GM12875 (cell line): ENCODE data around the gene PTPRQ.

Source experiments
- H3K4me3 ChIP-seq: one replicate; pipeline ENCODE4 v1.5.1; 2011; ENCODE audit warnings: low read depth, low read length, control low read depth
- TF ChIP-seq, protein P1 (sequence below): IDR thresholded peaks from 2 replicates; pipeline ENCODE4 v1.5.1; 2011; ENCODE audit warnings: low read depth, mild to moderate bottlenecking, control low read depth, inconsistent platforms, low read length, moderate library complexity, borderline replicate concordance; ENCODE audit not compliant: insufficient read depth

The PTPRQ gene

DNA sequence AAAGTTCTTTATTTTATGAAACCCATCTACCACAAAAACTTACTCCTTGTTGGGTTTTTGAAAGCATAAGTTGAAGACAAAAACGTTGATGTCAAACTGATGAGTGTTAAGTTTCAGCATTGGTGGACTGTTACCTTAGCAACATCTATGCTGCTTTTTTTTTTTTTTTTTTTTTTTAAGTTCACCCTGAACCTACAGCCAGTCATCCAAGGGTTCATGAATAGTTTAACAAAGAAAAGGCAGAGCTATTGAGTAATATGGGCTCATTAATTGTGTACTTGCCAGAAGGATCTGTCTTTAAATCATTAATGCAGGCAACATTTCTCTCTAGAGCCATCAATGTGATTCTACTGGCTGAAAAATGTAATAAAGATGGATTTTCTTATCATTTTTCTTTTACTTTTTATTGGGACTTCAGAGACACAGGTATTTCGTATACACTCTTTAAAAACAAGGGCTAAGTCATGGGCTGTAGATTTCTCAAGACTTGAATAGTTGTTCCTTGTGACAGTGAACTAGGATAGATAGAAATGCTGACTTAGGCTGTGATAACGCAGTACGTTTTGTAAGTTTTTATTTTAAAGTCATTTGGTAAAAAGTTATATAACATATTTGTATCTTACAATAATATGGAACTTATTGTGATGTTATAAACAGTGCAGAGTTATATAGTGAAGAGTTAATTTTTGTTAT lies at the start of gene PTPRQ:
PTPRQ (plus strand) TSS at position 262 of the 693 bp plus-strand sequence; CDS start at position 373, 111 bp downstream.
- H3K4me3 ChIP-seq: no peak within 1 kb of the TSS
- TF ChIP-seq, protein P1, sequence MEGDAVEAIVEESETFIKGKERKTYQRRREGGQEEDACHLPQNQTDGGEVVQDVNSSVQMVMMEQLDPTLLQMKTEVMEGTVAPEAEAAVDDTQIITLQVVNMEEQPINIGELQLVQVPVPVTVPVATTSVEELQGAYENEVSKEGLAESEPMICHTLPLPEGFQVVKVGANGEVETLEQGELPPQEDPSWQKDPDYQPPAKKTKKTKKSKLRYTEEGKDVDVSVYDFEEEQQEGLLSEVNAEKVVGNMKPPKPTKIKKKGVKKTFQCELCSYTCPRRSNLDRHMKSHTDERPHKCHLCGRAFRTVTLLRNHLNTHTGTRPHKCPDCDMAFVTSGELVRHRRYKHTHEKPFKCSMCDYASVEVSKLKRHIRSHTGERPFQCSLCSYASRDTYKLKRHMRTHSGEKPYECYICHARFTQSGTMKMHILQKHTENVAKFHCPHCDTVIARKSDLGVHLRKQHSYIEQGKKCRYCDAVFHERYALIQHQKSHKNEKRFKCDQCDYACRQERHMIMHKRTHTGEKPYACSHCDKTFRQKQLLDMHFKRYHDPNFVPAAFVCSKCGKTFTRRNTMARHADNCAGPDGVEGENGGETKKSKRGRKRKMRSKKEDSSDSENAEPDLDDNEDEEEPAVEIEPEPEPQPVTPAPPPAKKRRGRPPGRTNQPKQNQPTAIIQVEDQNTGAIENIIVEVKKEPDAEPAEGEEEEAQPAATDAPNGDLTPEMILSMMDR: no peak

- TF ChIP-seq, protein P1: no peak
- H3K4me3 ChIP-seq: peak overlapping the region; percentile 43
Observed at GRCh38 chr12:80400571-80400991, 43.5 kb upstream of the PTPRQ start.

- no peak overlapping the region for H3K4me3 ChIP-seq
- TF ChIP-seq, protein P1: no peak
Observed at GRCh38 chr12:80401191-80401590, 42.8 kb upstream of the PTPRQ start.

GRCh38 chr12:80404629-80405028 lies 39.4 kb upstream of the PTPRQ start:
- H3K4me3 ChIP-seq: no peak overlapping the region
- TF ChIP-seq, protein P1: no peak

GRCh38 chr12:80406253-80406652 lies 37.8 kb upstream of the PTPRQ start:
- TF ChIP-seq, protein P1: no peak
- H3K4me3 ChIP-seq: no peak overlapping the region

DNA sequence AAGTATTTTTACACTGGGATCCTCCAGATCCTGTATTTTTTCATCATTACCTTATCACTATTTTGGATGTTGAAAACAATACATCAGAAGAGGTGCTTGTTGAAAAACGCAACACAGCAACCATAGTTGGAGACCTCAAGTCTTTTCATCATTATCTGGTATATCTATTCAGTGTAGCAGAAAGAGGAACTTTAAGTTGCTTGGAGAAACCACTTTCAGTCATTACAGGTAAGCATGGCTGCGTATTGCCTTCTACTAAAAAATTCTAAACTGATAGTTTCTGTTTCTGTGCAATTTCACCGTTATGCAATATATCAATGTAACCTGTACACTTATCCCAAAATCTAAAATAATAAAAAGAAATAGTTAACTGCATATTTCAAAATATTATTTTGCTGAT lies 32.2 kb upstream of the PTPRQ start:
- no peak overlapping the region for H3K4me3 ChIP-seq
- TF ChIP-seq, protein P1: no peak

DNA sequence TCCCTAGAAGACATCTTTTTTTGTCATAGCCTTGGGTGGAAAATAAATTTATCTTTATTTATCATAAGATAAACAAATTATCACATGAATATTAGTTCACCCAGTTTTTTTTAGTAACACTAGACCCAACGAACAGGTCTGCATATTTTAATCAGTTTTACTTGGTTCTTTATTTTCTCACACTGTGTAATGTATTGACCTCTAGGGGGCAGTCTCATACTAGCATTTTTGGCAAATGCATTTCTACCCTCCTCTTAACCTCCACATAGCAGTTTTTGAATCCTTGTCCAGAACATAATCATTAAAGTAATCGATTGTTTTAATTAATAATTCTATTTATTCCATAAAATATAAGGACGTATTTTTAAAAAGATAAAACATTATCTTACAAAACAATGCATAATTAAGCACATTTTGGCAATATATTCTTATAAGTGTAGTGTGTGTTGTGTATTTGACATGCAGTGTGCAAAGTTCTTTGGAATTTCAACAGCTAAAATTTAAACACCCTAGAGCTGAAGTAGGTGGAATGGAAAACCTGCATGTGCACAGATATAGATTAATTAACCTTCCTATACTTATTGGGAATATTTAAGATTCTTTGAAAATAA lies 31.6 kb upstream of the PTPRQ start:
- TF ChIP-seq, protein P1: peak; percentile 39; the same call in 1 of the 2 replicates
- H3K4me3 ChIP-seq: no peak overlapping the region
